Measurements from ENCODE around the gene CTSD.

Gene CTSD

DNA sequence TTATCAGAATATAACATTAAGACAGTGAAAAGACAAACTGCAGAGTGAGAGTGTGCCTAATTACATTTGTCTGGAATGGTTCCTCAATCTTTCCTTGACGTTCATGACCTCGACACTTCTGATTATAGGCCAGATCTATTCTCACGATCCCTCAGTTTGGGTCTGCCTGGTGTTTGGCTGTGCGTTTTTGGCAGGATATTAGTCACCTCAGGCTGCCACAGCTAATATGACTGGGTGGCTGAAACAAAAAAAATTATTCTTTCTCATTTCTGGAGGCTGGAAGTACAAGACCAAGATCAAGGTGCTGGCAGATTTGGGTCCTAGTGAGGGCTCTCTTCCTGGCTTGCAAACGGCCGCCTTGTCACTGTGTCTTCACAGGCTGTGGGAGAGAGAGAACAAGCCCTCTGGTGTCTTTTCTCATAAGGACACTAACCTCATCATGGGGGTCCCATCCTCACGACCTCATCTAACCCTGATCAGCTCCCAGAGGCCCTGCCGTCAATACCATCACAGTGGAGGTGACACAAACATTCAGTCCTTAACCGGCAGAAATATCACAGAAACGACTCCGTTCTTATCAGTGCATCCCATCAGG, 36.5 kb downstream of the CTSD start:
- no peak for DNase-seq

DNA sequence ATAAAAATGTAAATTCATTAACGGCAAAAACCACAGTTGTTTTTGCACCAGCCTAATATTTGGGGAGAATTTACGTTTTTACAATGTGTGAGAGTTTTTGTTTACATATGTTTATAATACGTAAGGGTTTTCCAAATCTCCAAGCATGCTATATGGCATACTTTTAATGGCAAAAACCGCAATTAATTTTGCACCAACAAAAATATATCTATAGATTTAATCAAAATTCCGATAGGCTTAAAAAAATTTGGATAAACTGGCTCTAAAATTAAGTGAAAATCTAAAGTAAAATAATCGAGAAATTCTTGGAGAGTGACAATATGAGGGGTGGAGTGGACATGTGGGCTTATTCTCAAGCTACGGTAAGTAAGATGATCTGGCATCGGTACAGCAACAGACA, 43.9 kb downstream of the CTSD start:
- DNase-seq, result no peak

DNA sequence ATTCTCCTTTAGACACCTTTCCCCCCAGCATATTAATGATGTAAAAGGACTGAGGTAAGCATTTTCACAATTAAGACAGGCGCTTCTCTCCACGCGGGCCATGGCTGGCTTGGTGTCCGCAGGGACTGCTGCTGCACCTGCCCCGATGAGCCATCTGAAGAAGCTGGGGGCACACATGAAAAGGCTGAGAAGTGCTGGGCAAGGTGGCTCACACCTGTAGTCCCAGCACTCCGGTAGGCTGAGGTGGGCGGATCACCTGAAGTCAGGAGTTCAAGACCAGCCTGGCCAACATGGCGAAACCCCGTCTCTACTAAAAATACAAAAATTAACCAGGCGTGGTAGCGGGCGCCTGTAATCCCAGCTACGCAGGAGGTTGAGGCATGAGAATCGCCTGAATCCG, 45.4 kb downstream of the CTSD start:
- DNase-seq, result no peak

DNA sequence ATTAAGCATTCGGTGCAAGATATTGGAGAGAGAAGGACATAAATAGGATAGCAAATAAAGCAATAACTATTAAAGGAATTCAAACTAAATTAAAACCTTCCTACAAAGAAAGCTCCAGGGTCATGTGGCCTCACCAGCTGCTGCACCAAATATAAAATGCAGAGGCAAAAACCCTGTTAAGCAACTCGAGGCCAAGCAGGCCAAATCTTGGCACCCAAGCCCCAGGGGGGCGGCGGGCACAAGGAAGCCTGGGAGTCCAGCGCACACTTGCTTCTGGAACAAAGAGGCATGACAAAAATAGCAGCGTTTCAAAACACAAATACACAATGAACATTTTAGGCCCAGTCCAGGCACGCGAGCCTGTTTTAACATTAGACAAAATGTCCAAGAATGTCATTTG, 46.0 kb downstream of the CTSD start:
- no peak for DNase-seq

DNA sequence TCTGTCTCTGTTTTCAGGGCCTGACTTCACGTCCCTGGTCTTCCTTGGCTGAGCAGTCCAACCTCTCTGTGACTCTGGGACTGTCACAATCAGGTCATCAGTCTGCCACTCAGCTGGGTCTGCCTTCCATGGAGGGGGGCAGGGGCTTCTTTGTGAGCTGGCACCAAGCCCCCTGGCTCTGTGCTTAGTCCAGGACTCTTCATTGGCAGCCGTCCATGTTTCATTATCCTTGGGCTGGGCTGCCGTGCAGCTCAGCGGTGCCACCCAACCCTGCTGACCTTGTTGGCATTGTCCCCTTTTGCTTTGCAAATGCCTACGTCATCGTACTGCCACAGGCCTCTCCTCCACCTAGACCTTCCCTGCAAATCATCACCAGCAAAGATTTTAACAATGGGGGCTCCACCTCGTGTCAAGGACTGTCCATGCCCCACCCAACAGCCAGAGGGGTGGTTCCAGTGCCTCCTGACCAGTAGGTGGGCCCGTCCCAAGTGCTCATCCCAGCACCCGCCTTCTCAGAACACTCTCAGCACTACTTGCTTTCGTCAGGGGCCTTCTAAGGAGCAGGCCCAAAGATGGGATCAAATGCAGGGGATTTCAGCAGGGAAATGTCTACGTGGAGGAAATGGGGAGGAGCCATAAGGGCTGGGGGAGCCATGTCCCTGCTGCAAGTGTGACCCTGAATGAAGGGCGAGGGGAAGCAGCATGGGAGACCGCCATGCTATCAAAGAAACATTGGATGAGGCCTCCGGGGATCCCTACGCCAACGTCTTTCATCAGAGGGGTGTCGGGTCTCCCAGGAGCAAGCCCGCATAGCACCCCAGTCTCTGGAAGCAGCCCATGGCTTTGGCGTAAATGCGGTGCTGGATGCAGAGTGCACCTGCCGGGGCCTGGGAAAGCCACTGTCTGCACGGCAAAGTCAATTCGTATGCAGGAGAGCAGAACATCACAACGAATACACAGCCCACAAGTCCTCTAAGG, 48.5 kb downstream of the CTSD start:
- DNase-seq, result no peak

DNA sequence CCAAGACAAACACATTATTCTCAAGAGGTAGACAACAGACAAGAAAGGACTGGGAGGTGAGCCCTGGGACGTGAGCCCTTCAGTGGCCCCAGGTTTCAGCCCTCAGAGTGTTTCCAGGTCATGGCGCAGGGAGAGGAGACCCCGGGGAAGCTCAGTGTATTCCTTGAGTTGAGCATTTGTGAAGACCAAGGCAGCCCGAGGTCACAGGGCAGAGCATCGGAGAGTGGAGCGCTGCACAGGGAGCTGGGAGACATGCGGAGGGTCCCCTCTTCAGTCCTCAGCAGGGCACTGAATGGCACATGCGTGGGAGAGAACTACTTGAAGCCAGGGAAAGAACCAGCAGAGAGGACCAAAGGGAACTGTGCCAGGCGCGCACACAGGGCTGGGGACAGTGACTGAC, 55.0 kb downstream of the CTSD start:
- no peak for DNase-seq

DNA sequence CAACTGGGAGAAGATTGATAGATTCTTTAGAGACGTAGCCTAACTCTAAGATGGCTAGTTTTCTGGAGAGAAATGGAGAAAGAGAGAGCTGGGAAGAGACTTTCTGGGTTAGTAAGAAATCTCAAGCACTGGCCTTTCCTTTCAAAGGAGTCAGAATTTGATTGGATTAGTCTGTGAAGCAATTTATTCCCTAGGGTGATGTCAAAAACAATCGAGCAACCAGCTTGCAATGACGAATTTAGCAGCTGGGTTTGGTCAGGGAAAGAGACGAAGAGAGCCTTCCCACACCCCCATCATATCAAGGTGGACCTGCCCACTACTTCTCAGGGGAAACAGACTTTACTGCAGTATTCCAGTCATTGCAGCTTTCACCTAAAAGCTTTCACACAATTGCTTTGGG, 56.0 kb downstream of the CTSD start:
- DNase-seq, result no peak

DNA sequence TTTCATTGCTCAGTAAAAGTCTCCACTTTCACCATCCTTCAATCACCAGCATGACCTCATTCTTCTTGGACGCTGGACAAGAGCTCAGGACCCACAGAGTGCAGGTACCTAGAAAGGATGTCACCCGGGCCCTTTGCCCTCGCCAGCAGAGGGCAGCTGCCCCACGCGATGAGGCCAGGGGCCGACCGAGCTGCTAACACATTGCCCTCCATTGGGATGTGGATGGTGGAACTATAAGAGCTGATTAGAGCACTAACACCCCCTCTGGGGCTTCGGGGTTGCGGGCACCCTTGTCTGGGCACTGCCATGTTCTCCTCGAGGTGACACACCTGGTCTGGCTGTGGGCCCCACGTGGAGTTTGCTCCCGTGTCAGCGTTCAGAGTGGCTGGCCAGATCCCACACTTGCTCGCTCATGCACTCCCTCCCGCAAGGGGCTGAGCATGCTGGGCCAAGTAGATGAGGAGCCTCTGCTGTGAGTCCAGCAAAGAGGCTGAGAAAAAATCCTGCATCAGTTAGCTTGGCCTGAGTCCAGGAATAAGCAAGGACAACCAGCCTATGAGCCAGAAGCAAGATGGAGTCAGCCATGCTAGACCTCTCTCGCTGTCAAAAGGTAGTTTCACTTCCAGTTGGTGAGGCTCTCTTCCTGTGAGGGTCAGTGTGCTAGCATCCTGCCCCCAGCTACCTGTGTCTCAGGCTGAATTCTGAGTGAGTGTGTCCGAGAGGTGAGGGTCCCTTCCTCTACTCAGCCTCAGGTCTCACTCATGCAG, 56.9 kb downstream of the CTSD start:
- DNase-seq, result no peak

DNA sequence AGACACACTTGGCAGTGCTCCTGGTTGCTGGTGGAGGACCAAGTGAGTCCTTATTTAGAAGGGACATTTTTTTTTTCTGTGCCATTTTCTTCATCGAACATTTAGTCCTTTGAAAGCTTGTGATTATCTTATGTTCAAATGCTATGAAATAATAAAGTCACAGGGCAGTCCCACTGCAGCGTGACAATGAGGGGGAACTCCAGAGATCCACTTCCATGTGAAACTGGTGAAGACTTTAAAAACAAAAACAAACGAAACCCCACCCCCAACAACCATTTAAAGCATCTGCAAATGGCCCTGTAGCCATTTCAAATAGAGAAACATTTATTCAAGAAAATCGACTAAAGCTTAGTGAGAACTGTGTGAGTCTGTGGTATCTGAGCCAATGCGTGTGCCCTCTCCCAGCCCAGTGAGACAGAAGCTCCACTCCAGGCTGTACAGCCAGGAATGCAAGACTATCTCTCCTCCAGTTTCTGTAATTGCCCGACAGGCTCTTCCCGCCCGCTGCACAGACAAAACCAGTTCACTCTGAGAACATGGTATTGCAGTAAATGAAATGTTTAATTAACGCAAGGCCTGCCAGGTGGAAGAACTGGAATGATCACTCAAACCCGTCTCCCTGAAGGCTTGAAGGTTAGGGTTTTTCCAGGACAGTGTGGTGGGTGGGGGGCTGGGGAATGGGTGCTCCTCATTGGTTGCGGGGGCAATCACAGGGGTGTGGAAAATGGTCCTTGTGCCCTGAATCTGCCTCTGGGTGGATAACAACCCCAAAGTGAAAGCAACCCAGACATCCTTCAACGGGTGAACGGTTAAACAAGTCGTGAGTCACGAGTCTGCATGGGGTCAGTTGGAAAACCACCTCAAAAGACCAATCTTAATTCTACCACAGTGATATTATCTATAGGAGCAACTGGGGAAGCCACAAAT, 58.3 kb downstream of the CTSD start:
- no peak for DNase-seq

DNA sequence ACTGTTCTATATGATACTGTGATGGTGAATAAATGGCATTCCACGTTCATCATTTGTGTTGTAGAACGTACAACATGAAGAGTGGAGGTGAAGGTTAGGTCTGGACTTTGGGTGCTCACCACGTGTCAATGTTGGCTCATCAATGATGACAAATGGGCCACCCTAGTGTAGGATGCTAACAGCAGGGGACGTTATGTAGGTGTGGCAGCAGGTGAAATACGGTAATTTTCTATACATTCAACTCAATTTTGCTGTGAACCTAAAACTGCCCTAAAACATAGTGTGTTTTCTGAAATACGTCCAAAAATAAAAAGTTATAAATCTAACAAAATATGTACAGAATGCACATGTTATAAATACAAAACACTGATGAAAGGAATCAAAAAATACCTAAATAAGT, 60.6 kb downstream of the CTSD start:
- no peak for DNase-seq
